MM.1S (cell line): ENCODE results near the gene ACTN4.
"Not testable (repeated sequence)": the region's sequence is repeated elsewhere in the genome, so short reads cannot be mapped to it uniquely, and the experiment has no call there.

ENCODE experiments used
- DNase-seq: peaks from one replicate; pipeline ENCODE4 v3.0.0-alpha.2; 2015
- H2AFZ ChIP-seq: fragments of 300-600 bp; sonication (generic); 2 replicates; pipeline ENCODE4 v1.6.0; 2016; ENCODE audit warnings: antibody characterized with exemption, low read length
- H3F3A ChIP-seq: fragments of 300-600 bp; sonication (generic); 2 replicates; pipeline ENCODE4 v1.6.1; 2016; ENCODE audit warnings: mild to moderate bottlenecking, antibody characterized with exemption, low read length, moderate library complexity, mixed read lengths; ENCODE audit not compliant: insufficient read depth
- H3K27ac ChIP-seq: fragments of 300-600 bp; sonication (generic); 2 replicates; pipeline ENCODE4 v1.5.1; 2016; ENCODE audit warnings: mild to moderate bottlenecking, low read length
- H3K27me3 ChIP-seq: fragments of 300-600 bp; sonication (generic); replicated peaks from 2 replicates; pipeline ENCODE4 v1.6.0; 2016; ENCODE audit warnings: low read length; ENCODE audit not compliant: insufficient read depth
- H3K36me3 ChIP-seq: fragments of 300-600 bp; sonication (generic); replicated peaks from 2 replicates; pipeline ENCODE4 v1.6.1; 2016; ENCODE audit warnings: mild to moderate bottlenecking, low read length, mixed read lengths; ENCODE audit not compliant: insufficient read depth
- H3K4me1 ChIP-seq: fragments of 300-600 bp; sonication (generic); 2 replicates; pipeline ENCODE4 v1.6.1; 2016; ENCODE audit warnings: low read length, mixed read lengths
- H3K4me2 ChIP-seq: fragments of 300-600 bp; sonication (generic); 2 replicates; pipeline ENCODE4 v1.6.0; 2016; ENCODE audit warnings: low read depth, low read length
- H3K4me3 ChIP-seq: fragments of 300-600 bp; sonication (generic); 2 replicates; pipeline ENCODE4 v1.5.1; 2016; ENCODE audit warnings: low read length, mixed read lengths
- H3K79me2 ChIP-seq: fragments of 300-600 bp; sonication (generic); 2 replicates; pipeline ENCODE4 v1.6.1; 2016; ENCODE audit warnings: mixed run types, low read length, mixed read lengths
- H3K9ac ChIP-seq: fragments of 300-600 bp; sonication (generic); 2 replicates; pipeline ENCODE4 v1.6.1; 2016; ENCODE audit warnings: low read length, mixed read lengths
- H3K9me2 ChIP-seq: fragments of 300-600 bp; sonication (generic); replicated peaks from 2 replicates; pipeline ENCODE4 v1.6.1; 2016; ENCODE audit warnings: mild to moderate bottlenecking, low read length, mixed read lengths; ENCODE audit not compliant: insufficient read depth
- H3K9me3 ChIP-seq: fragments of 300-600 bp; sonication (generic); replicated peaks from 2 replicates; pipeline ENCODE4 v1.6.1; 2016; ENCODE audit warnings: mild to moderate bottlenecking, low read length, mixed read lengths; ENCODE audit not compliant: insufficient read depth
- H4K20me1 ChIP-seq: fragments of 300-600 bp; sonication (generic); 2 replicates; pipeline ENCODE4 v1.6.1; 2016; ENCODE audit warnings: mild to moderate bottlenecking, low read length, moderate library complexity, mixed read lengths; ENCODE audit not compliant: insufficient read depth
- CTCF ChIP-seq: fragments of 300-600 bp; sonication (generic); IDR thresholded peaks from 2 replicates; pipeline ENCODE4 v1.5.1; 2016; ENCODE audit warnings: antibody characterized with exemption, low read length, mixed read lengths
- EZH2 ChIP-seq: fragments of 300-600 bp; sonication (generic); optimal IDR thresholded peaks from 2 replicates; pipeline ENCODE3; 2017; ENCODE audit warnings: low read depth, mild to moderate bottlenecking, antibody characterized with exemption, low read length, mixed read lengths
- EZH2phosphoT487 ChIP-seq: fragments of 300-600 bp; sonication (generic); IDR thresholded peaks from 2 replicates; pipeline ENCODE4 v1.6.1; 2018; ENCODE audit warnings: antibody characterized with exemption, low read length

Gene ACTN4

GRCh38 chr19:38759590-38760003, 112.1 kb downstream of the ACTN4 start:
- Histone ChIP-seq H4K20me1 (no peaks in the 10 kb centered on the region), H3K4me3 (no peak overlapping the region), H2AFZ (no peak overlapping the region), H3K27me3 (no peaks in the 10 kb centered on the region), H3K9ac (no peak overlapping the region), H3K9me3 (no peaks in the 10 kb centered on the region), H3K9me2 (no peaks in the 10 kb centered on the region), H3K4me1 (no peaks in the 10 kb centered on the region), H3F3A (no peaks in the 10 kb centered on the region), H3K4me2 (no peak overlapping the region), H3K27ac (no peak overlapping the region), H3K79me2 (no peaks in the 10 kb centered on the region), H3K36me3 (no peaks in the 10 kb centered on the region)
- no peak for DNase-seq
- no peak for TF ChIP-seq EZH2phosphoT487
- no peak for TF ChIP-seq CTCF
- no peak for TF ChIP-seq EZH2

- H3K36me3 ChIP-seq, H4K20me1 ChIP-seq, DNase-seq, H3F3A ChIP-seq, H3K4me3 ChIP-seq, H3K27me3 ChIP-seq, H3K79me2 ChIP-seq, H3K4me2 ChIP-seq, H3K9me3 ChIP-seq, H3K9ac ChIP-seq, H3K9me2 ChIP-seq, H3K27ac ChIP-seq, H3K4me1 ChIP-seq, H2AFZ ChIP-seq: not testable (repeated sequence)
Observed at GRCh38 chr19:38760805-38761517, 113.5 kb downstream of the ACTN4 start.

- not testable (repeated sequence) for H3K9me2 ChIP-seq, H3F3A ChIP-seq, H3K4me2 ChIP-seq, DNase-seq, H3K27me3 ChIP-seq, H4K20me1 ChIP-seq, H3K4me1 ChIP-seq, H3K9ac ChIP-seq, H3K4me3 ChIP-seq, H3K9me3 ChIP-seq, H3K79me2 ChIP-seq, H3K27ac ChIP-seq, H2AFZ ChIP-seq, H3K36me3 ChIP-seq
Observed at GRCh38 chr19:38761884-38762389, 114.5 kb downstream of the ACTN4 start.

GRCh38 chr19:38763795-38764220, 116.4 kb downstream of the ACTN4 start:
- Histone ChIP-seq H3K27ac (no peak overlapping the region), H3K9me3 (no peaks in the 10 kb centered on the region), H3K79me2 (no peaks in the 10 kb centered on the region), H2AFZ (no peak overlapping the region), H3K9me2 (no peaks in the 10 kb centered on the region), H3K4me1 (no peaks in the 10 kb centered on the region), H3F3A (no peaks in the 10 kb centered on the region), H3K4me2 (no peak overlapping the region), H3K9ac (no peak overlapping the region), H3K27me3 (peaks cover 8% of the 10 kb centered on the region), H4K20me1 (no peaks in the 10 kb centered on the region), H3K4me3 (no peak overlapping the region), H3K36me3 (no peaks in the 10 kb centered on the region)
- no peak for TF ChIP-seq CTCF
- no peak for TF ChIP-seq EZH2
- no peak for TF ChIP-seq EZH2phosphoT487
- no peak for DNase-seq
